IMR-90 (cell line): ENCODE results near the gene DCAKD. TPM values are rescaled to one million over a fixed set of nuclear protein-coding genes. Genes with fewer than 3 reads are reported as not detected.

ENCODE experiments used
- ATAC-seq: fragments of 200-7000 bp; cut with Tn5 transposase; 2 replicates; pipeline ENCODE4 v1.9.1; 2020; ENCODE audit warnings: low read depth, mild to moderate bottlenecking, moderate library complexity
- BruUV-seq: library from RNA; stranded (reverse); fragments of 400-500 nt; replicated peaks from 2 replicates; lab custom pipeline; 2021; lab: Mats Ljungman, UMichigan
- CTCF ChIA-PET: fragments of 300-600 bp; formaldehyde crosslinking; extraction: SDS; loops from one replicate; lab custom pipeline; 2021; ENCODE audit warnings: antibody characterized with exemption; lab: Yijun Ruan, JAX
- POLR2A ChIA-PET: fragments of 300-600 bp; sonication (Branson Sonifier 250); formaldehyde crosslinking; loops from one replicate; lab custom pipeline; 2022; ENCODE audit warnings: antibody characterized with exemption; ENCODE audit not compliant: unreplicated experiment; lab: Charles Lee
- DNase-seq: peaks from one replicate; pipeline ENCODE4 v3.0.0; 2013
- H2AFZ ChIP-seq: replicated peaks from 2 replicates; pipeline ENCODE3; 2013; ENCODE audit warnings: low read length, mild to moderate bottlenecking; ENCODE audit not compliant: poor library complexity
- H2AK5ac ChIP-seq: 2 replicates; pipeline ENCODE4 v1.6.1; 2013; ENCODE audit warnings: low read depth, low read length, inconsistent platforms
- H2AK9ac ChIP-seq: replicated peaks from 2 replicates; pipeline ENCODE3; 2013; ENCODE audit warnings: mild to moderate bottlenecking, low read depth, low read length, moderate library complexity; ENCODE audit not compliant: poor library complexity
- H2BK120ac ChIP-seq: 2 replicates; pipeline ENCODE4 v1.6.1; 2013; ENCODE audit warnings: low read depth, low read length, inconsistent platforms
- H2BK15ac ChIP-seq: 3 replicates; pipeline ENCODE4 v1.6.1; 2013; ENCODE audit warnings: low read depth, low read length, inconsistent platforms
- H2BK20ac ChIP-seq: 2 replicates; pipeline ENCODE4 v1.6.1; 2013; ENCODE audit warnings: low read depth, mild to moderate bottlenecking, inconsistent platforms, low read length, moderate library complexity
- H2BK5ac ChIP-seq: 2 replicates; pipeline ENCODE4 v1.6.1; 2013; ENCODE audit warnings: mild to moderate bottlenecking, low read depth, low read length, inconsistent platforms; ENCODE audit not compliant: poor library complexity, severe bottlenecking
- H3K14ac ChIP-seq: replicated peaks from 2 replicates; pipeline ENCODE4 v1.6.1; 2013; ENCODE audit warnings: low read depth, low read length, inconsistent platforms
- H3K18ac ChIP-seq: 2 replicates; pipeline ENCODE4 v1.6.1; 2013; ENCODE audit warnings: low read depth, low read length, control low read depth
- H3K23ac ChIP-seq: 2 replicates; pipeline ENCODE4 v1.6.1; 2013; ENCODE audit warnings: low read depth, low read length, inconsistent platforms
- H3K27ac ChIP-seq: 2 replicates; pipeline ENCODE4 v1.5.1; 2013; ENCODE audit warnings: mild to moderate bottlenecking, control low read depth, low read length; ENCODE audit not compliant: insufficient read depth
- H3K27me3 ChIP-seq: 2 replicates; pipeline ENCODE4 v1.6.1; 2013; ENCODE audit warnings: low read length; ENCODE audit not compliant: control insufficient read depth, insufficient read depth
- H3K36me3 ChIP-seq: 2 replicates; pipeline ENCODE4 v1.6.1; 2013; ENCODE audit warnings: low read length, mixed read lengths; ENCODE audit not compliant: control insufficient read depth, insufficient read depth
- H3K4ac ChIP-seq: 2 replicates; pipeline ENCODE4 v1.6.1; 2013; ENCODE audit warnings: low read depth, low read length, inconsistent platforms
- H3K4me1 ChIP-seq: 2 replicates; pipeline ENCODE4 v1.6.1; 2013; ENCODE audit warnings: low read length, mixed read lengths; ENCODE audit not compliant: control insufficient read depth, insufficient read depth
- H3K4me2 ChIP-seq: 2 replicates; pipeline ENCODE4 v1.6.1; 2013; ENCODE audit warnings: low read depth, mild to moderate bottlenecking, control low read depth, low read length, moderate library complexity
- H3K4me3 ChIP-seq: 2 replicates; pipeline ENCODE4 v1.5.1; 2013; ENCODE audit warnings: low read depth, mild to moderate bottlenecking, control low read depth, low read length, moderate library complexity; ENCODE audit not compliant: insufficient read depth
- H3K56ac ChIP-seq: 2 replicates; pipeline ENCODE4 v1.6.1; 2013; ENCODE audit warnings: low read length, inconsistent platforms; ENCODE audit not compliant: insufficient read depth; ENCODE audit errors: extremely low read depth
- H3K79me1 ChIP-seq, 2 experiments: 2 replicates each; pipeline ENCODE4 v1.6.1; 2013; ENCODE audit warnings: low read length in 2 of 2, inconsistent platforms in 1 of 2, low read depth in 1 of 2
- H3K9ac ChIP-seq: 2 replicates; pipeline ENCODE4 v1.6.1; 2013; ENCODE audit warnings: low read depth, low read length, control low read depth
- H3K9me1 ChIP-seq: 2 replicates; pipeline ENCODE4 v1.6.1; 2013; ENCODE audit warnings: low read length, inconsistent platforms; ENCODE audit not compliant: insufficient read depth
- H3K9me3 ChIP-seq: 2 replicates; pipeline ENCODE4 v1.6.1; 2013; ENCODE audit warnings: low read length; ENCODE audit not compliant: control insufficient read depth, insufficient read depth
- H4K20me1 ChIP-seq: 2 replicates; pipeline ENCODE4 v1.6.1; 2013; ENCODE audit warnings: low read length, inconsistent platforms; ENCODE audit not compliant: insufficient read depth
- H4K5ac ChIP-seq: 2 replicates; pipeline ENCODE4 v1.6.1; 2013; ENCODE audit warnings: mild to moderate bottlenecking, low read depth, low read length, control low read depth
- H4K8ac ChIP-seq, 2 experiments: 2 replicates each; pipeline ENCODE4 v1.6.1; 2013; ENCODE audit warnings: low read depth in 2 of 2, low read length in 2 of 2, control low read depth in 1 of 2, inconsistent platforms in 1 of 2
- H4K91ac ChIP-seq: 2 replicates; pipeline ENCODE4 v1.6.1; 2013; ENCODE audit warnings: low read depth, low read length, inconsistent platforms; ENCODE audit not compliant: insufficient read depth
- FOS ChIP-seq: fragments of 150-350 bp; IDR thresholded peaks from 2 replicates; pipeline ENCODE4 v1.6.1; 2016; ENCODE audit warnings: low read depth, low read length
- MAFK ChIP-seq: IDR thresholded peaks from 2 replicates; pipeline ENCODE4 v1.6.1; 2012; ENCODE audit warnings: low read depth, low read length, improper control_type of control experiment
- RCOR1 ChIP-seq: IDR thresholded peaks from 2 replicates; pipeline ENCODE4 v1.6.1; 2012; ENCODE audit warnings: mild to moderate bottlenecking, low read length, improper control_type of control experiment; ENCODE audit not compliant: insufficient replicate concordance
- RFX5 ChIP-seq: IDR thresholded peaks from 2 replicates; pipeline ENCODE4 v1.8.0; 2012; ENCODE audit warnings: low read depth, mild to moderate bottlenecking, low read length, moderate library complexity
- WGBS, 2 experiments: methylation state at CpG; one replicate each; pipeline versions ENCODE4 v1.1.5 to v1.1.7; 2013; ENCODE audit warnings: missing lambda C conversion rate in 2 of 2; ENCODE audit not compliant: insufficient read length in 1 of 2; ENCODE audit errors: extremely low coverage in 2 of 2; 5-methylcytosine and 5-hydroxymethylcytosine counted together
- dilution Hi-C: fragments of 300-500 bp; cut with HindIII; formaldehyde crosslinking; loops from one replicate; pipeline ENCODE4 v1.14.3; 2018; ENCODE audit warnings: low sequenced_read_pairs; ENCODE audit not compliant: unreplicated experiment
- in situ Hi-C: fragments of 300-500 bp; cut with MboI; formaldehyde crosslinking; loops from 3 replicates; pipeline ENCODE4 v1.14.3; 2019; ENCODE audit warnings: low sequenced_read_pairs, inconsistent platforms, mixed read lengths
- intact Hi-C: fragments of 100-400 bp; cut with micrococcal nuclease; formaldehyde crosslinking; loops from 2 replicates; pipeline ENCODE4 v1.10.0; 2022
- polyA plus RNA-seq, 3 experiments: library from polyadenylated mRNA; depleted of rRNA; stranded (reverse); fragments of >200 nt; gene quantifications; 2 replicates each; pipeline ENCODE4 v1.2.3, GENCODE V29; 2012; ENCODE audit warnings: low replicate concordance in 1 of 3
- total RNA-seq: library from RNA; depleted of rRNA; stranded (reverse); fragments of >200 nt; gene quantifications from 2 replicates; pipeline ENCODE4 v1.2.3, GENCODE V29; 2012

DCAKD gene
- total and polyA plus RNA-seq, 2 of the 4 experiments (the other 2 are of a cell fraction) = 31.3 to 47.9 TPM

GRCh38 chr17:45013021-45013997, 38.1 kb downstream of the DCAKD start:
- Histone ChIP-seq H3K27me3 (peaks cover under 1% of the 10 kb centered on the region; the same call in 1 of the 2 replicates), H3K4me2 (no peak overlapping the region; the same call in 1 of the 2 replicates), H2AFZ (peak overlapping the region; percentile 39), H2AK9ac (no peak overlapping the region), H3K9me3 (no peaks in the 10 kb centered on the region), H3K56ac (no peak overlapping the region), H3K4me3 (no peak overlapping the region), H2BK15ac (no peak overlapping the region), H4K8ac (no peak overlapping the region), H3K9ac (no peak overlapping the region), H4K20me1 (no peaks in the 10 kb centered on the region), H2BK20ac (no peak overlapping the region), H4K91ac (no peak overlapping the region), H2BK120ac (no peak overlapping the region), H3K27ac (no peak overlapping the region), H3K18ac (no peak overlapping the region), H3K36me3 (no peaks in the 10 kb centered on the region), H3K79me1 (no peaks in the 10 kb centered on the region), H2BK5ac (no peak overlapping the region), H3K4ac (no peak overlapping the region), H3K14ac (no peak overlapping the region), H4K5ac (no peak overlapping the region), H3K4me1 (peaks cover 10% of the 10 kb centered on the region; the same call in 1 of the 2 replicates), H3K23ac (no peak overlapping the region), H3K9me1 (no peaks in the 10 kb centered on the region; the same call in 1 of the 2 replicates), H2AK5ac (no peak overlapping the region)
- BruUV-seq = no TSS peak
- intact Hi-C loops = no loop called here
- DNase-seq (no peak), ATAC-seq (peak; percentile 57)
- TF ChIP-seq RCOR1 (no peak), MAFK (no peak), FOS (no peak), RFX5 (no peak)
- dilution Hi-C loops = no loop called here
- in situ Hi-C loops = loop anchor here (5.0 kb wide), 1 partner anchor 101 kb away; no protein-coding TSS in a partner anchor
- 21% methylated on average over 3 of the region's 17 CpGs; no CpG with 5 or more reads in 1 of the 2 experiments for WGBS, 2 experiments
- CTCF ChIA-PET = interaction anchor here (1.3 kb wide), 1 partner anchor 93 kb away, joined by 5 read pairs; no protein-coding TSS in a partner anchor
- POLR2A ChIA-PET = interaction anchor here (0.6 kb wide), 1 partner anchor 219 kb away, joined by 6 read pairs; no protein-coding TSS in a partner anchor
